ENCODE measurements around the gene CSMD2. TPM values are rescaled to one million over a fixed set of nuclear protein-coding genes. Genes with fewer than 3 reads are reported as not detected.
"Not testable (repeated sequence)": the region's sequence is repeated elsewhere in the genome, so short reads cannot be mapped to it uniquely, and the experiment has no call there.

Gene CSMD2
- polyA plus RNA-seq, 1 experiment, result 1.8 TPM

GRCh38 chr1:34190692-34191091, 25.7 kb upstream of the CSMD2 start:
- CTCF ChIA-PET, result interaction anchor here (0.6 kb wide), 2 partner anchors 24 to 247 kb away, joined by 3 to 5 read pairs; no protein-coding TSS in a partner anchor
- POLR2A ChIA-PET, result no interaction called here
- DNase-seq (ENCODE audit: low read depth), result no peak
- Histone ChIP-seq H3K27me3 (ENCODE audit: control insufficient read depth, insufficient read depth, low read length) (no peaks in the 10 kb centered on the region), H3K36me3 (ENCODE audit: control insufficient read depth, insufficient read depth, low read length) (no peaks in the 10 kb centered on the region), H3K4me3 (ENCODE audit: low read depth, low read length) (no peak overlapping the region)
- no peak for TF ChIP-seq CTCF (IDR thresholded peaks at IDR 0.05; ENCODE audit: insufficient read depth, low read depth, low read length)

- no peak for TF ChIP-seq CTCF (IDR thresholded peaks at IDR 0.05; ENCODE audit: insufficient read depth, low read depth, low read length)
- Histone ChIP-seq H3K4me3 (ENCODE audit: low read depth, low read length) (no peak overlapping the region), H3K27me3 (ENCODE audit: control insufficient read depth, insufficient read depth, low read length) (no peaks in the 10 kb centered on the region; the same call in 1 of the 2 replicates), H3K36me3 (ENCODE audit: control insufficient read depth, insufficient read depth, low read length) (no peaks in the 10 kb centered on the region)
- POLR2A ChIA-PET, result no interaction called here
- DNase-seq (ENCODE audit: low read depth), result no peak
- CTCF ChIA-PET, result no interaction called here
Measured at GRCh38 chr1:34188985-34189384, 24.0 kb upstream of the CSMD2 start.

GRCh38 chr1:34188418-34188817, 23.4 kb upstream of the CSMD2 start:
- CTCF ChIA-PET, result no interaction called here
- TF ChIP-seq CTCF (IDR thresholded peaks at IDR 0.05; ENCODE audit: insufficient read depth, low read depth, low read length), result no peak
- DNase-seq (ENCODE audit: low read depth), result no peak
- POLR2A ChIA-PET, result no interaction called here
- no peaks in the 10 kb centered on the region for H3K36me3 ChIP-seq (ENCODE audit: control insufficient read depth, insufficient read depth, low read length)
- H3K27me3 ChIP-seq (ENCODE audit: control insufficient read depth, insufficient read depth, low read length), result no peaks in the 10 kb centered on the region; the same call in 1 of the 2 replicates
- no peak overlapping the region for H3K4me3 ChIP-seq (ENCODE audit: low read depth, low read length)

GRCh38 chr1:34186741-34187494, 21.9 kb upstream of the CSMD2 start:
- POLR2A ChIA-PET, result no interaction called here
- H3K36me3 ChIP-seq (ENCODE audit: control insufficient read depth, insufficient read depth, low read length), result no peaks in the 10 kb centered on the region

GRCh38 chr1:34183381-34183780, 18.4 kb upstream of the CSMD2 start:
- CTCF ChIA-PET; H3K27me3 ChIP-seq (ENCODE audit: control insufficient read depth, insufficient read depth, low read length); DNase-seq (ENCODE audit: low read depth); H3K4me3 ChIP-seq (ENCODE audit: low read depth, low read length); H3K36me3 ChIP-seq (ENCODE audit: control insufficient read depth, insufficient read depth, low read length); POLR2A ChIA-PET: not testable (repeated sequence)

More at GRCh38 chr1:34186741-34187494, 21.9 kb upstream of the CSMD2 start:
- no peak for DNase-seq (ENCODE audit: low read depth)
- H3K27me3 ChIP-seq (ENCODE audit: control insufficient read depth, insufficient read depth, low read length), result no peaks in the 10 kb centered on the region; the same call in 1 of the 2 replicates
- CTCF ChIA-PET, result interaction anchor here (1.3 kb wide), 1 partner anchor 24 kb away, joined by 3 read pairs; no protein-coding TSS in a partner anchor
- no peak for TF ChIP-seq CTCF (IDR thresholded peaks at IDR 0.05; ENCODE audit: insufficient read depth, low read depth, low read length)
- no peak overlapping the region for H3K4me3 ChIP-seq (ENCODE audit: low read depth, low read length)

GRCh38 chr1:34178072-34178471, 13.0 kb upstream of the CSMD2 start:
- H3K27me3 ChIP-seq (ENCODE audit: control insufficient read depth, insufficient read depth, low read length), result peaks cover 10% of the 10 kb centered on the region
- H3K4me3 ChIP-seq (ENCODE audit: low read depth, low read length), result no peak overlapping the region
- H3K36me3 ChIP-seq (ENCODE audit: control insufficient read depth, insufficient read depth, low read length), result no peaks in the 10 kb centered on the region
- TF ChIP-seq CTCF (IDR thresholded peaks at IDR 0.05; ENCODE audit: insufficient read depth, low read depth, low read length), result no peak
- DNase-seq (ENCODE audit: low read depth), result no peak
- ChIA-PET POLR2A (no interaction called here), CTCF (no interaction called here)

Measured in BJ (cell line).